ACHN (cell line): ENCODE data around the gene CNGB1.
"Not testable (repeated sequence)": the region's sequence is repeated elsewhere in the genome, so short reads cannot be mapped to it uniquely, and the experiment has no call there.

Experiments used
- DNase-seq: peaks from one replicate; pipeline ENCODE4 v3.0.0-alpha.2; 2015
- in situ Hi-C: cut with HindIII; loops from 2 replicates; pipeline ENCODE4 v1.10.0; 2017; ENCODE audit warnings: low sequenced_read_pairs, low pct_ligation_motif_present, low pct_unique_long_range_greater_than_20kb

The CNGB1 gene

DNA sequence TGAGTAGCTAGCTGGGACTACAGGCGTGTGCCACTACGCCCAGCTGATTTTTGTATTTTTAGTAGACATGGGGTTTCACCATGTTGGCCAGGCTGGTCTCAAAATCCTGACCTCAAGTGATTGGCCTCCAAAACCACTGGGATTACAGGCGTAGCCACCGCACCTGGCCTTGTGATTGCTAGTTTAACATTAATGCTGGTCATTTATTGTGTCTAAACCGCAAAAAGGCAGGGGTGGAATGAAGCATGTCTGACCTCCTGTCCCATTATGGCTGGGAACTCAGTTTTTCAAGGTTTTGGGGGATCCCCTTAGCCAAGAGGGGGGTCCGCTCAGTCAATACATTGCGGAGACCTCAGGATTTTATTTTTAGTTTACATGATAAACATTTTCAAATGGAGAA is 10.7 kb upstream of the CNGB1 start:
- DNase-seq = peak; percentile 80
- in situ Hi-C loops = no loop called here

GRCh38 chr16:57979006-57979585 is 8.2 kb upstream of the CNGB1 start:
- in situ Hi-C loops = no loop called here
- DNase-seq = no peak

DNA sequence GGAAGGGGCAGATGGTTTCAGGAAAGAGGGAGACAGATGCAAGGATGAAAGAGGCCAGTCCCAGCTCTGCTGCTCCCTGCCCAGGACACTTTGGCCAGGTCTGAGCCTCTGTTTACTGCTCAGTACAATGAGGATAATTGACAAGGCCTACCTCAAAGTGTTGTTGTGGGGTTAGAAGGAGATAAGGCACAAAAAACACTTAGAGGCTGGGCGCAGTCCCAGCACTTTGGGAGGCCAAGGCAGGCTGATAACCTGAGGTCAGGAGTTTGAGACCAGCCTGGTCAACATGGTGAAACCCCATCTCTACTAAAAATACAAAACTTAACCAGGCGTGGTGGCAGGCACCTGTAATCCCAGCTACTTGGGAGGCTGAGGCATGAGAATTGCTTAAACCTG is 7.1 kb upstream of the CNGB1 start:
- DNase-seq = not testable (repeated sequence)

DNA sequence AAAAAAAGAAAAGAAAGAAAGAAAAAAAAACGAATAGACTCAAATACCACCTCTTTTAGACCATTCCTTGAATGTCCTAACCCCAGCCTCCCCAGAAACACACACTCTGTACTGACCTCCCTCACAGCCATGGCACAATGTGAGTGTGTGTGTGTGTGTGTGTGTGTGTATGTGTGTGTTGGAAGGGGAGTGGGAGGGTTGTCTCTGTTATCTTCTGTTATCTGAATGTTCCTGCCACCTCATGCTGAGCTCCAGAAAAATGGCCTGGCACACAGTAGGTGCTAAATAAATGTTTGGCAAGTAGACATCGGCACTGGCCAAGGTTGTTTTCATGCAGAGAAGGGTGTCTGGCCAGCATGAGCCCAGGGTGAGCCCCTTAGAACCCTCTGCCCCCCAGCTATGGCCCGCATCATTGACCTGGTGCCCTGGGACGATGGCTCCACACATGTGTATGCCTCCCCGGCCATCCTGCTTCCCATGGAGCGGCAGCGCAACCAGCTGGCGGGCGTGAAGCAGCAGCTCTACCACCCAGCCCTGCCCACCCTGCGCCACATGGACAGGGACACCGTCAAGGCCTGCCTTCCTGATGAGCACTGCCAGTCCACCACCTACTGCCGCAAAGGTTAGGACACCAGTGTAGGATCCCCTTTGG is 6.6 kb upstream of the CNGB1 start:
- in situ Hi-C loops = no loop called here
- DNase-seq = peak; percentile 31

More for the DNA sequence above, 7.1 kb upstream of the CNGB1 start:
- in situ Hi-C loops = not testable (repeated sequence)

DNA sequence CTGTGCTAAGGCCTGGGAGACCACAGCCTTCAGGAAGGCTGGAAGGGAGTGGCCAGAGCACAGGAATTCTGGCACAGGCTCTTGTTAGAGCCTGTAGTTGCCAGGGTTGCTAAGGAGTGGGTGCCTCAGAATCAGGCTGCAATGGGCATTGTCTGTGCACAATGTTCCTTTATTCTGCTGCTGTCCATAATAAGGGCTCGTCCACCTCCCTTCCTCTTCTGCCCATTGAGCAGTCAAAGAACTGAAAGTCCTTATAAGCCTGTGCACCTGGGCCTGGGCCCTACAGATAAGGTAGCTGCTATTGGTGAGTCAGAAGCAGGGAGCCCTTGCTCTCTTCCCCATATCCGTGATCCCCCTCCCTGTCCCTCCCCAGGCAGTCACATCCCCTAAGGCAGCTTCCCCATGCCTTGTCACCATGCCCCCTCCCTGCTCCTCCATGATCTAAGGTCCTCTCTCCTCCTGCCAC is 5.4 kb upstream of the CNGB1 start:
- no peak for DNase-seq
- in situ Hi-C loops = no loop called here

DNA sequence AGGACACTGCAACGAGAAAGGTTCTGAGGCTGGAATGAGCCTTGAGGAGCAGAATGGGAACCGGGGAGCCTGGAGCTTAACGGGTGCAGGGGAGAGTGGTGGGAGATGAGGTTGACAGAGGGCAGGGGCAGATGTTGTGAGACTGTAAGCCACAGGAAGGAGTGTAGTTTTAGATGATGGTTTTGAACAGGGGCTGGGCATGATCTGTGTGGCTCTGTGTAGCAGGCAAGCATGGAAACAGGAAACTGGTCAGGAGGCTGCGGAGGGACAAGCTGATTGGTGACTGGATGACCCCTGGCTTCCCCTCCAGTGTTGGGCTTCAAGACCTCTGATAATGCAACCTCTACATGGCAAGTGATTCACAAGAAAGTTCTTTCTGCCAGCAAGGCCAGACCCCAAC is 1.4 kb upstream of the CNGB1 start:
- DNase-seq = no peak
- in situ Hi-C loops = no loop called here

- in situ Hi-C loops = no loop called here
These were observed 920 bp upstream of the CNGB1 start for GRCh38 chr16:57971848-57972247.

GRCh38 chr16:57970319-57970718 is 609 bp downstream of the CNGB1 start:
- no peak for DNase-seq
- in situ Hi-C loops = no loop called here

More at GRCh38 chr16:57971848-57972247, 920 bp upstream of the CNGB1 start:
- DNase-seq = no peak

GRCh38 chr16:57969451-57970123 is 1.3 kb downstream of the CNGB1 start:
- in situ Hi-C loops = no loop called here
- no peak for DNase-seq

DNA sequence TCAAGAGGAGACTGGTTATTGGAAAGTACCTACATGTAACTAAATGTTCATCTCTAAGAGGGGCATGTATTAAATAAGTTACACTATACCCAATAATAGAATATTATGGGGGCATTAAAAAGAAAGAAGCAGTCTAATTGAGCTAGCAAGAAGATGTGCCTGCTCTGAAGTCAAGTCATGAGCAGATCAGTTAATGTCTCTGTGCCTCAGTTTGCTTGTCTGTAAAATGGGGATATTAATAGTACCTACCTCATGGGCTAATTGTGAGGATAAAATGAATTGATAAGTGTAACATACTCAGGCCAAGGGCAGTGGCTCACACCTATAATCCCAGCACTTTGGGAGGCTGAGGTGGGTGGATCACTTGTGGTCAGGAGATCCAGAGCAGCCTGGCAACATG is 3.0 kb downstream of the CNGB1 start:
- in situ Hi-C loops = no loop called here
- no peak for DNase-seq

- DNase-seq = no peak
- in situ Hi-C loops = no loop called here
These were observed 3.9 kb downstream of the CNGB1 start for GRCh38 chr16:57966986-57967385.

DNA sequence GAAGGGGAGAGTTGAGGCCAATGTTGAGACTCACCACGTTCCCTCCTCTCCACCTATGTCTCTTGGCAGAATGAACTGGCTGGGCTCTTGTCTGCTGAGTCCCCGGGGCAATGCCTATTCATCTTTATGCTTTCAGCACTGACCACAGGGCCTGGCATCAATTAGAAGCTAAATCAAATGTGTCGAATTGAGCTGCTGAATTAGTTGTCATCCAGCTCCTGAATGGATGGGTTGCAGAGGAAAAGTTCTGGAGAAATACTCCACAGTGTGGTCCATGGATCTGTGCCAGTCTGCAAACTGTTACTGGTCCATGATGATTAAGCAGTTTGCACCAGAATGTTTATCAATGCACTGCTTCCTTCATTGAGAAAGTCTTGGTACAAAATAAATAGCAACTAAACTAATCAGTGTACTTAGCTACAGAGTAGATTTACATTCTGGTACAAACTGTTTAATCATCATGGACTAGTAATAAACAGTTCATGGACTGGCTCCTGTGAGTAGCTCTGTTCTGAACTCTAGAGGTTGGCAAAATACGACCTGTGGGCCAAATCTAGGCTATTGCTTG is 4.6 kb downstream of the CNGB1 start:
- DNase-seq = no peak
- in situ Hi-C loops = no loop called here

DNA sequence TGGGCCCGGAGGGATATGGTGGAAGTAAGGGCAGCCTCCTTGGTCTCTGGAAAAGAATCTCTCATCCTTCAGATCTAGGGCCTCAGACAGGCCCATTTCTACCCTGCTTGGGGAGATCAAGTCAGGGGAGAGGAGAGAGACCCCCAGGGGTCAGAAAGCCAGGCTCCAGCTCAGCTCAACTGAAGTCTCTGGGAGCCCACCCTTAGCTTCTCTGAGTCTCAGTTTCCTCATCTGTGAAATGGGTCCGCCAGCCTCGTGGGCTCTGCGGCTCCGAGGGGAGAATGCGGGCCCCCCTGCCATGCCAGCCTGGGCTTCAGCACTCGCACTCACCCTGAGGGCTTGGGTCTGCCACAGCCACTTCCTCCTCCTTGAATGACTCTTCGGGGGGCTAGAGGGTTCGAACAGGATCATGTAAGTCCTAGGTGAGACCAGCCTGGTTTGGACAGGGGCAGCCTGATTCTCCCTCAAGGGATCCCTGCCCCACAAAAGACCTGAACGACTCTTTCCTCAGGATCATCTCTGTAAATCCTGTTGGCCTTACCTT is 6.7 kb downstream of the CNGB1 start:
- in situ Hi-C loops = no loop called here

DNA sequence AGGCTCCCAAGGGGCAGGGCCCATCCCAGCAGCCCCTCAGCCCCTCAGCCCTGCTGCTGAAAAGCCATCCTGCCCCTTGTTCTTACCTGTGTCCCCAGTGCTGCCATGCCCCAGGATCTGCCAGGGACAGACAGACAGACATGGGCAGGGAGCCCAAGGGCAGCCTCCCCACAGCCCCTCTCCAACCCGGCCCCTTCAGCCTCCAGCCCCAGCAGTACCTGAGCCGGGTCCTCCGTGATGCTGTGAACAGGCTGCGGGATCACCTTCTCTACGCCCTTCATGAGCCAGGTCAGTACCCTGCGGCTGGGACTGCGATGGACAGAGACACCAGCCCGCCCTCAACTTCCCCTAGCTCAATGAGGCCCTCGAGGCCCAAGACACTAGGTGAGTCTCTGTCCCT is 8.2 kb downstream of the CNGB1 start:
- DNase-seq = no peak
- in situ Hi-C loops = no loop called here

More for the DNA sequence above, 6.7 kb downstream of the CNGB1 start:
- DNase-seq = no peak

GRCh38 chr16:57962046-57962445 is 8.9 kb downstream of the CNGB1 start:
- no peak for DNase-seq

GRCh38 chr16:57961538-57961937 is 9.4 kb downstream of the CNGB1 start:
- DNase-seq = no peak
- in situ Hi-C loops = no loop called here

More at GRCh38 chr16:57962046-57962445, 8.9 kb downstream of the CNGB1 start:
- in situ Hi-C loops = no loop called here

GRCh38 chr16:57960826-57961472 is 10.0 kb downstream of the CNGB1 start:
- no peak for DNase-seq
- in situ Hi-C loops = no loop called here

DNA sequence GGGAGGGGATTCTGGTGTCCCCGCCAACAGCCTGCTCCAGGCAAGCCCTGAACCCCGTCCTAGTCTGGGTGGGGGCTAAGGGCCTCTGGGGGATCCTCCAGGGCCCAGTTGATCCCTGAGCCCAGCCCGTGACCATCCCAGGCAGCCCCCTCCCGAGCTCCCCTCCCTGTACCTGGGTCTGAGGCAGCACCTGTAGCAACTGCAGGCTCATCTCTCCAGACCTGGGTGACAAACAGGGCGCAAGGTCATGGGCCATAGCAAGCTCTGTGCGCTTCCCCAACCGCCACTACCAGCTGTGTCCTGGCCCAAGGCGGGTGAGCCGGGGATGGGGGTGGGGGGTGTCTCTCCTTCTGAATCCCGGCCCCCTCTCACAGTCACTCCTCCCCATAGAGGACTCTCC is 10.6 kb downstream of the CNGB1 start:
- in situ Hi-C loops = no loop called here
- DNase-seq = no peak

DNA sequence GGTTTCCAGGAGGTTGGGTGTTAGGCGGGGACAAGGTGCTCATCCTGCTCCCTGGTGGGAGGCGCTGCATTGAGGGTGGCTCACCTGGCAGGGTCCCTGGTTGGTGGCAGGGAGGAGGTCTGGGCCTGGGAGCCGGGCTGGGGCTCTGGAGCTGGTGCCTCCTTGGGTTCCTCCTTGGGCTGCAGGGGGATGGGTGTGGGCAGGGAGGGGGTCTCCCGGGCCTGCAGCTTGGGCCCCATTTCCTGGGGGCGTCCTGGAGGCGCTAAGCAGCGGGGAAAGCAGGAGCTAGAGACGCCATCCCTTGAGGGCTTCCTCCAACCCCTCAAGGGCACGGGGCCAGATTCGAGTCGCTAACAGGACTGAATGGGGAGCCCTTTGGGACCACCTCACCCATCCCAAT is 11.1 kb downstream of the CNGB1 start:
- in situ Hi-C loops = no loop called here
- DNase-seq = no peak
